Activated gamma-delta T cell treated with Interleukin-2 at 50 U/mL for 16 hours (primary cell): Measurements from ENCODE around the gene CARD11.
A peak's percentile ranks its signal among the peaks of the same experiment; 100 is the strongest.
"Not testable (repeated sequence)": the region's sequence is repeated elsewhere in the genome, so short reads cannot be mapped to it uniquely, and the experiment has no call there.

Experiments used
- DNase-seq: peaks from one replicate; pipeline ENCODE4 v3.0.0-alpha.2; 2020

CARD11 gene

DNA sequence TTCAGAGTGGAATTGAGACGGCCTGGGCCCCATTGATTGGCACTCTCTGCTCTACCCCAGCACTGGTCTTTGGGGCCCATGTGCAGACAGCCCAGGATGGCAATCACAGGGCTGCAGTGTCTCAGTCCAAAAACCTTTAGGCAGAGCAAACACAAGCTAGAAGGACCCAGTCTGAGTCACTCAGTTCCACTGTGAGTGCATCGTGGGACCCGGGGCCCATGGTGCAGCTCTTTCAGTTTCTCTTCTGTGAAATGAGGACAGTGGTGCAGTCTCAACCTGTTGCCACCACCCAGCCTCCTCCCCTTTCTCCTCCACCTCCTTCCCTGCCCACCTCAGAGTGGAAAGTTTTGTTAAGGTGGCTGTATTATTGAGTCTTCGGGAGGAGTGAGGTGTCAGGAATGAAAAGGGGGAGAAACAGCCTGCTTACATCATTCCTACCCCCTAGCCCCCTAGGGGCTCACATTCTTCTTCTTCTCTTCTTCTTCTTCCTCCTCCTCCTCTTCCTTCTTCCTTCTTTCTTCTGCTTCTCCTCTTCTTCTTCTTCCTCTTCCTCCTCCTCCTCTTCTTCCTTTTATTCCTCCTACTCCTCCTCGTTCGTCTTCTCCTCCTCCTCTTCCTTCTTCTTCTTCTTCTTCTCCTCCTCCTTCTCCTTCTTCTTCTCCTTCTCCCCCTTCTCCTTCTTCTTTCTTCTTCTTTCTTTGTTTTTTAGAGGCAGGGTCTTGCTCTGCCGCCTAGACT is 19.5 kb upstream of the CARD11 start:
- DNase-seq = peak; percentile 66

DNA sequence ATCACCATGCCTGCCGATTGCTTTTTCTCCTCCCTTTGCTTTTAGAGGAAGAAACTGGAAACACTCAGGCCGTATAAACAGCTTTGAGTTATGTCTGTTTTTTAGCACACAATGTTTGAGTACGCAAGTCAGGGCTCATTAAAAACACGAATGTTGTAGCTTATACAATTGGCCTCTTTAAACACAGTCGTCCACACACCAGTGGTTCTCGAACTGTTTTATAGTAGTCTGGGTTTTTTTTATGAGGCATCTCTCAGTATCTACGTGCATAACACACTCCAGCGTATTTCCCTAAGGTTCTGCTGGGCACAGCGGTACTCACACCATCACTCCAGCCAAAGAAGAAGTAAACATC is 13.4 kb upstream of the CARD11 start:
- no peak for DNase-seq

DNA sequence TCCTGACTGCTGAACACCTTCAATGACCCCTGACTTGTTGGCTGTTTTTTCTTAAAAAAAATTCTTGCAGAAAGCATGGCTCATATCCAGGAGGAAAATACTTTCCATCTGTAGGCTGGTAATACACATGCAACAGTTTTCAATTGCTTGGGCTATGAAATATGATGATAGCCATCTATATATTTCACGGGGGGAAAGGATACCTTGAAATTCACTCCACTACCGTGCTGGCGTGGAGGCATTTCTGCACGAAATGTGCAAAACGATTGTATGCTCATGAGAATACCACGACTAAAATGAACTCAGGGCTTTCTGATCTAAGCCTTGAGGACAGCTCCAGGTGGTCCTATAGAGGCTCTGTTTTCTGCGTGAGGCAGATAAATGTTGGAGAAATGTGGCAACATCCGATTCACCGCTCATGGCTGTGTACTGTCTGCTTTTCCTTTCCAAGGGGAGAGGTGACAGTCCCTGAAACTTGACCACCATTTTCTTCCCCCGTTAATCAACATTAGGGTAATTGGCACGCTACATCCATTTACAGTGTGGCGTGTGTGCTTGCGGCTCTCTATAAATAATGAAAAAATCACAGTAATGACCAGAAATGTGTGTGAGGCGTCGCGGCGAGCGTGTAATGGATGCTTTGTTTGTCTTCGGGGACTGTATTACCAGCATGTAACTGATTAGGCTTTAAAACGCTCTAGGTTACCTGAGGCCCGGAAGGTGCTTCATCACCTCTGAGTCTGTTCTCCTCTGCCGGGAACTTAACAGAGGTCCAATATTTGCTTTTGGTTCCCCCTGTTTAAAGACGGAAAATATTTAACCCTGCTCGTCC is 12.8 kb upstream of the CARD11 start:
- DNase-seq = no peak

DNA sequence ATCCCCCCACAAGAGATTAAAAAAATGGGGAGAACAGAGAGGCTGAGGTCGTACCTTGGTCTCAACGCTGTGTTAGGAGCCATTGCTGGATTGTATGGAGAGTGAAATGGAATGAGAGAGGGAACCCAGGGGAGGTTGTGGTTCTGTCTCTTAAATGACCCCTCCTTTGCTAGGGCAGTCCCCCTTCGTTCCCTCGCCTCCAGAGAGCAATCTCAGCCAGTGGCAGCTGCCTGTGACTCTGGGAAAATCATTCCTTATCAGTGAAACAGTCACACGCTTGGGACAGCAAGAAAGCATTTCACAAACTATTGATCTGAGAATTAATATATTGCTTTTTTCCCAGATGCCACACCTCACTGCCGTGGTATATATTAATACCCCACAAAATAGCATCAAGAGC is 12.0 kb upstream of the CARD11 start:
- DNase-seq = no peak

DNA sequence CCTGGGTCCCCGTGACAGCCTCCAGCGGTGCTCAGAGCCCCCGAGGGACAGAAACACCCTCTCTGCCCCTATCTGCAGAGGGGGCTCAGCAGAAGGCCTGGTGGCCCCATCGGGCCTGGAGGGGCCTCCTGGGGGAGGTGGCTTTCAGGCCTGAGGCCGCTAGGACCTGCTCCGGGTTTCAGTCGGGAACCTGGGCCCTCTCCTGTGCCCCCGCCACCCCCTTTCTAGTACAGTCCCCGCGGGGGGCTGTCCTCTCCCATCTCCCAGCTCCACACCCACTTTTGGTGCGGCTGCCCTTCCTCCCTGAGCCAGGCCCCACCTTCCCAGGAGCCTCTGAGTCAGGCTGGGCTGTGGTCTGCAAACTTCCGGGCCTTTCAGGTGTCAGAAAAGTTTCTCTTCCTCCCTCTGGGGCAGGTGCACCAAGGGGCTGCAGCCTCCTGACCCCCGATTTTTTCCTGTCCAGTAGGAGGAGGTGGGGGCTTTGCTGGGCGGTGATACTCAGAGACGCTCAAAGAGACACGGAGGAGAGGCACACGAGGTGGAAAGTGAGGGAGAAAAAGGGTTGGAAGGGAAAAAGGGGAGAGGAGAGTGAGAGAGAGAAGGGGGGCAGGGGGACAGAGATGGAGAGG is 692 bp downstream of the CARD11 start:
- peak; percentile 70 for DNase-seq

DNA sequence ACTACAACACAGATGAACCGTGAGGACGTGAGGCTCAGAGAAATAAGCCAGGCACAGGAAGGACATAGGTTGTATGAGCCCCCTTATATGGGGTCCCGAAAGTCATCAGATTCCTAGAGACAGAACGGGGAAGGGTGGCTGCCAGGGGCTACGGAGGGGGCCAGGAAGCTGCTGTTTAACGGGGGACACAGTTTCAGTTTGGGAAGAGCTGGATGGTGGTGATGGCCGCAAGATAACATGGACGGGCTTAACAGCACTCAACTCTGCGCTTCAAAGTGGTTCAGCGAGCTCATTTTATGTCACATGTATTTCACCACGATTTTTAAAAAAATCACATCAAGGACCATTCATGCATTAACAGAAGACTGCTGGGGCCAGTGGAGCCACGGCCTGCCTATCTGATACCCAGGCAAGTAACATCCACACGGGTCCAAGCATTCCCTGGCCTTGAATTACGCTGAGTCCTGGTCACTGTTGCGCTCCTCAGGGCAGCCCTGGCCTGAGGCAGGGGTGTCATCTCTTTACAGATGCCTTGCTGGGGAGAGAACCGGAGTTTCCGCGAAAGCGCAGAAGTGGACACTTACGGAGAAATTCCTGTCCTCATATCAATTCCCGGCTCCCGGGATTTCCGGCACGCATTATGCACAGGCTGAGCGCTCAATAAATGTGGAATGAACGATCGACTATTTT is 1.5 kb downstream of the CARD11 start:
- no peak for DNase-seq

DNA sequence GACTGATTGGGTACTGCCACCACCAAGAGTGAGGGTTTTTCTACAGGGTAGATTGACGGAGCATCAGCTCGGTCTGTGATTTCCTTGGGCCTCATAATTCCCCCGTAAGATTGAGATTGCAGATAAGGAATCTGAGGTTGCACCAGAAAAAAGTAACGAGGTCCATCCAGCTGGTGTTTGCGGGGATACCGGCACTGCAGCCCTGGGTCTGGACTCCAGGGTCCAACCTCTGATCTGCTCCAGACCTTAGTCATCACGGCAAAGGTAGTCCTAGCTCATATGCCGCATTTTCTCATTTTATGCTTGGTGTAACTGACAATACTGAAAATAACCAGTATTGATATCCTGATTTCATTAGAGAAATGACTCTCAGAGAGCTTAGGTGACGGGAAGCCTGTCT is 3.9 kb downstream of the CARD11 start:
- no peak for DNase-seq

DNA sequence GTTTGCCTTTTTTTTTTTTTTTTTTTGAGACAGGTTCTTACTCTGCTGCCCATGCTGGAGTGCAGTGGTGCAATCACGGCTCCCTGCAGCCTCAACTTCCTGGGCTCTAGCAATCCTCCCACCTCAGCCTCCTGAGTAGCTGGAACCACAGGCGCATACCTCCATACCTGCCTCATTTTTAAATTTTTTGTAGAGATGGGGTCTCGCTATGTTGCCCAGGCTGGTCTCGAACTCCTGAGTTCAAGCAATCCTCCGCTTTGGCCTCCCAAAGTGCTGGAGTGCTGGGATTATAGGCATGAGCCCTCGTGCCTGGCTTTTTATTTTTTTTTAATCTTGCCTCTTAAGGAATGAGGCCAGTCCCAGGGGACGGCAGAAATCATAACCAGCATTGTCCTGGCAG is 5.7 kb downstream of the CARD11 start:
- not testable (repeated sequence) for DNase-seq

DNA sequence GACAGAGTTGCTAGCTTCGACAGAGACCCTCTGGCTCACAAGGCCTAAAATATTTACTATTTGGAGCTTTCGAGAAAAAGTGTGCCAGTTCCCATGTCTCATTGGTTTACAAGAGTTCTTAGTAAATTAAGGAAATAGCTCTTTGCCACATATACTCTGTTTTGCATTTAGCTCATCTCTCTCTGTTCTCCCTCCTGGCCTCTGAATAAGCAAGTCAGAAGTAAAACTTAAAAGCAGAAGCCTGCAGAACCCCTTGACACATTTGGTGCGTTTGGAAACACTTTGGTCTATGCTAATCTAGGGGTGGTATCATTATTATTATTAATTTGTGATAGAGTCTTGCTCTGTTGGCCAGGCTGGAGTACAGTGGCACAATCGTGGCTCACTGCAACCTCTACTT is 6.4 kb downstream of the CARD11 start:
- DNase-seq = no peak

DNA sequence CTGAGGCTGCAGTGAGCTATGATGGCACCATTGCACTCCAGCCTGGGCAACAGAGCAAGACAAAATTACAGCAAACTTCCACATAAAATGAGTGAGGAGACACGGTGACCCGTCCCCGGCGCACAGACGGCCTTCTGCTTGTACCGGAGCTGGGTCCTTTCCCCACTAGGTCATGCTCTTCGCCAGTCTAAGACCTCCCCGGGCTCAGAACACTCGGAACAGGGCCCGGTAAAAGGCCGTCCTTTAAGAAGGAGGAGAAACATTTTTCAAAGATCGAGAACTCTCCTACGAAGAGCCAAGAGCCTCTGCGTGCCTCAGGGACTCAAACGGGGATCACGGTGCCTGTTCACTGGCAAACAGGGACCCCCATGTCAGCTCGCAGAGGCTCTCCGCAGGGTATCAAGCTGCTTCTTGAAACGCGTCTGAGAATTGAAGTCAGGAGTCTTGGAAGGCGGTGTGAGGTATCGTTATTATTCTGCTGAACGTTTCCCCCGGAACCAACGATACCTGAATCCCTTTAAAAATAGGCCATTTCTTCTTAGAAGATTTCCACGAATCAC is 9.0 kb downstream of the CARD11 start:
- DNase-seq = no peak

DNA sequence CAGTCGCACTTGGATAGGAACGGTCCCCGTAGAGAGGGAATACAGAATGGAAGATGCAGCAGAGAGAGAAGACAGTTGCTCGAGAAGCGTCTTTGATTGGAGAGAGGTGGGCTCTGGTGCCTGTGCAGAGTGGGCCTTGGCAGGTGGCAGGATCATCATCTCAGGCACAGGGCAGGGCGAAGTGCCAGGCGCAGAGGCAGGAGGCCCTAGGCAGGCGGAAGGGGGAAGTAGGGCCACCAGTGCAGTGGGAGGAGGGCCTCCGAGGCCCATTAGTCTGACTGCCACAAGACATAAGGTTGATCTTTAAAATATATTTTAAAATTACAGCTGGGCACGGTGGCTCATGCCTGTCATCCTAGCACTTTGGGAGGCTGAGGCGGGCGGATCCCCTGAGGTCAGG is 10.1 kb downstream of the CARD11 start:
- no peak for DNase-seq

DNA sequence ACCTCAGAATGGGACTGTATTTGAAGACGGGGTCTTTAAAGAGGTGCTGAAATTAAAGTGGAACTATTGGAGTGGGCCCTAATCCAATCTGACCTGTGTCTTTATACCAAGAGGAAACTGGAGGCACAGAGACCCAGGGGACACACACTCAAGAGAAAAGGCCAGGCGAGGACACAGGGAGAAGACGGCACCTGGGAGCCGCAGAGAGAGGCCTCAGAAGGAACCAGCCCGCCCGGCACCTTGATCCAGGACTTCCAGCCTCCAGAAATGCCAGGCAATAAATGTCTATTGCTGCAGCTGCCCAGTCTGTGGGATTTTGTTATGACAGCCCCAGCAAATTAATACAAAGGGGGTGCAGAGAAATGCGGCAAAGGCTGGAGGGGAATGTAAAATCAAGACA is 10.5 kb downstream of the CARD11 start:
- DNase-seq = no peak

DNA sequence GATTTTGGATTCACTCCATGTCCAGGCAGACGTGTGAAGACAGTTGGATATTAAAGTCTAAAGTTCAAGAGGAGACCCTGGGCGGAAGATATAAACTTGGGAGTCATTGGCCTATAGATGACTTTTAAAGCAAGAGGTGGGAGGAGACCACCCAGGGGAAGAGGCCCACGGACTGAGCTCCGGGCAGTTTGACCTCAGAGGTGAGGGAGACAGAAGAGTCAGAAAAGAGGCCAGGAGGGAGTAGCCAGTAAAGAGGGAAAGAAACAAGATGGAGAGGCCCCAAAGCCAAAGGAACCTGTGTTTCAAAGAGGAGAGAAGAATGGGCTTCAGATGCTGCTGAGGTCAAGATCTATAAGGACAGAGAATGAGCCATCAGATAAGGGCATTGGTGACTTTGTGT is 11.4 kb downstream of the CARD11 start:
- no peak for DNase-seq

DNA sequence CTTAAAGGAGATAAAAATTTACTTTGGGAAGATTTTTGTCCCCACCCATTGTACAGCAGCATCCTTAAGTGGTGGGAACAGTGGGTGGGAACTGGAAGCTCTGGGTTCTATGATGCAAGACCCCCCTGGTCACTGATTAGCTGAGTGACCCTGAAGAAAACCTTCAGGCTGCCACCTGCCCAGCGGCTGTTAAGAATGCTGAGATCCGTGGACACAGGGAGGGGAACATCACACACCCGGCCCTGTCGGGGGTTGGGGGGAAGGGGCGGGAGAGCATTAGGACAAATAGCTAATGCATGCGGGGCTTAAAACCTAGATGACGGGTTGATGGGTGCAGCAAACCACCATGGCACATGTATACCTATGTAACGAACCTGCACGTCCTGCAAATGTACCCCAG is 14.5 kb downstream of the CARD11 start:
- no peak for DNase-seq

DNA sequence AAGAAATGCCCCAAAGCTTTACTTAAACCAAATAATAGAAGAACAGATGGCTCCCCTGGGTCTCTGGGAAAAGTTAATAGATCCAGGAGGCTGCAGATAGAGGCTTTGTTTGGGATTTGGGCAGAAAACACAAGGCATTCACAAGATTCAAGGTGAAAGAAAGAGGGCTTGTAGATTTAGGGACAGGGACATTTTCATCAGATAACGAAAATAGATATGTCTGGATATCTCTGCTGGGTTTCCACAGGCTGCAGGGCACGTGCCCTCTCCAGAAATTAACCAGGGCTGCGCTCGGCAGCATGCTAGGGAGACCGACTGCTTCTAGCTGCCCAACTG is 14.9 kb downstream of the CARD11 start:
- DNase-seq = no peak

DNA sequence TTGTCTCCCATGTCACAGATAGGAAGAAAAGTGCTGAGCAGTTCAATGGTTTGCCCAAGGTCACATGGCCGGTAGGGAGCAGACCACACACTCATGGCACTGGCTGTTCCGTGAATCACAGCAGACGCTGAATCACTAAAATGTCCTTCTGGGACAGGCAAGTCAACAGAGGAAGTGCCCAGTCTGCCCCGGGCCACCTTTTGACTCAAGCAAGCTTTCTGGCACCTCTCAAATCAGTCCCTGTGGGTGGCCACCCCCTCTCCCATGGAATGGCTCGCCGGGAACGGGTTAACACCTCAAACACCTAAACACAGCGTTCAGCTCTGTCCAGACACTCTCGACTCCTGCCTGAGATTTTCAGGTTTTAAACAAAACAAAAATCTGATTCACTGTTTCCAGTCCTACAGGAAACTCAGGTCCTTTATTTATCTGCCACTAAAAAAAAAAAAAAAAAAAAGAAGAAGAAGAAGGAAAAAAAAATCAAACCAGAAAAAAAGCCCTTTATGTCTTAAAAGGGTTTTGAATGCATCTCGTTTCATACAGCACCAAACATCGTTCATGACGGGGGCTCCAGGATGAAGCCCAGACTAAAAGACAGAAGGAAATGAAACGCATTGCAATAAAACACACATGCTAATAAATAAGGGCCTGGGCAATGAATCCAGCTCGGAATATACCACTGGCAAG is 15.5 kb downstream of the CARD11 start:
- no peak for DNase-seq

DNA sequence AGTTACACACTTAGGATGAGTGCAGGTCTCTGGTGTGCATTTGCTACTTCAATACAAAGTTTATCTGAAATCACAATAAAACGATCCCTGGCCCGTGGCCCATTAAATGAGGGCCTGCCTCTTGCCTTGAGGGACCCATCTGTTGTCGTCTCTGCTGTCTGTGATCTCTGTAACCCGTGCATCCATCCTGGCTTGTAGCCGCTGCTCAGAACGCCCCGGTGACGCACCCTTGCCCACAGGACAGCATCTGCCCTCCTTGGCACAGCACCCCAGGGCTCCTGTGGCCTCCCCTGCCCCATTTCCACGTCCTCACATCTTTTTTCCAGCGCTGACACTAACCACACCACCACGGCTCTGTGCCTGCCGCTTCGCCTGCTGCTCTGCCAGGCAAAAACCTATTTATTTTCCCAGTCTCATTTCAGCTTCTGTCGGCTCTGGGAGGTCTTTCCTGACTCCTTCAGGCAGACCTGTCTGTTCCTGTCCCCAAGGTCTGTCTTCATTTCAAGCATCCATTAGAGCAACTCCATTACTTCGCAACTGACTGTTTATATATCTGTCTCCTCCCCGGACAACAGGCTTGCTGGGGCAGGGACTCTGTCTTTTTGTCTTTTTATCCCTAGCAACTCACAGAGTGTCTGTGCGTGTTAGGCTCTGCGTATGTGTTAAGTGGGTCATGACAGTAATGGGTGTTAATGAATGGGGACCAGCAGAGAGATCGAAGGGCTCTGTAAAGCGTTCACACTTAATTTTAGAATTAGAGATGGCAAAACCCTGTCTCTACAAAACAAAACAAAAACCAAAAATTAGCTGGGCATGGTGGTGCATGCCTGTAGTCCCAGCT is 16.4 kb downstream of the CARD11 start:
- no peak for DNase-seq

DNA sequence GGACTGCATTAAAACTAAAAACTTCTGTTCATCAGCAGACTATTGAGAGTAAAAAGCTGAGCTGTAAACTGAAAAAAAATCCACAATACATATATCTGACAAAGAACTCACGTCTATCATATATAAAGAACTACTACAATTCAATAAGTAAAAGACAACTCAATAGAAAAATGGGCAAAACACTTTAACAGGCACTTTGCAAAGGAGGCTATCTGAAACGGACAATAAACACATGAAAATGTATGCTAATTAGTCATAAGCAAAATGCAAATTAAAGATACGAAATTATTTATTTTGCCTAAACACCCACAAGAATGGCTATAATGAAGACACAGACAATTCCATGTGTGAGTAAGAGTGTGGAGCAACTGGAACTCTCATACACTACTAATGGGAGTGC is 18.1 kb downstream of the CARD11 start:
- no peak for DNase-seq

DNA sequence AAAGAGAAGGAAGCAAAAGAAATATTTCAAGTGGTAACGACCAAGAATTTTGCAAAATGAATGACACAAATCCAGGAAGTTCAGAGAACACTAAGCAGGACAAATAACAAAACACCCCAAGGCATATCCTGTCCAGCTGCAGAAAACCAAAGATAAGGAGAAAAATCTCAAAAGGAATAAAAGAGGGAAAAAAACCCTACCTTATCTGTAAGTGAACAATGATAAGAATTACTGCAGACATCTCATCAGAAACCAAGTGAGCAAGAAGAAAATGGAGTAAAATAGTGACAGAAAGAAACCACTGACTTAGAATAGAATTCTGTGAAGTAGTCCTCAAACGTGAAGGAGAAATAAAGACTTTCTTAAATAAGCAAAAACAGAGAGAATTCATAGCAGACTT is 21.8 kb downstream of the CARD11 start:
- no peak for DNase-seq

DNA sequence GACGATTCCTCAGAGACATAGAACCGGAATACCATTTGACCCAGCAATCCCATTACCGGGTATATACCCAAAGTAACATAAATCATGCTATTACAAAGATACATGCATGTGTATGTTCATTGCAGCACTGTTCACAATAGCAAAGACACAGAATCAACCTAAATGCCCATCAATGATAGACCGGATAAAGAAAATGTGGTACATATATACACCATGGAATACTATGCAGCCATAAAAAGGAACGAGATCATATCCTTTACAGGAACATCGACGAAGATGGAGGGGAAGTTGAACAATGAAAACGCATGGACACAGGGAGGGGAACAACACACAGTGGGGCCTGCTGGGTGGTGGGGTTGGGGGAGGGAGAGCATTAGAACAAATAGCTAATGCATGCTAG is 22.4 kb downstream of the CARD11 start:
- DNase-seq = not testable (repeated sequence)

DNA sequence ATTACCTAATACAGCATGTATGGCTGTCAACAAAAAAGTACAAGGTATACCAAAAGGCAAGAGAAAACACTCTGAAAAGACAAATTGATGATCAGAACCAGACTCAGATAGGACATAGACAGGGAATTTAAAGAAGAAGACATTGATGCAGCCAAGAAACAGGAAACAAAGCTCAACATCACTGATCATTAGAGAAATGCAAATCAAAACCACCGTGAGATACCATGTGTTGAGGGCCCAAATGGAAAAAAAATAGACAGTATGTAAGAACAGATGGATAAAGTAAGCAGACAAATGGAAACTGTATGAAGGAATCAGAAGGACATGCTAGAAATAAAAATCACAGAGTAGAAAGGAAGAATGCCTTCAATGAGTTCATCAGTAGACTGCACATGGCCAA is 23.3 kb downstream of the CARD11 start:
- DNase-seq = no peak

DNA sequence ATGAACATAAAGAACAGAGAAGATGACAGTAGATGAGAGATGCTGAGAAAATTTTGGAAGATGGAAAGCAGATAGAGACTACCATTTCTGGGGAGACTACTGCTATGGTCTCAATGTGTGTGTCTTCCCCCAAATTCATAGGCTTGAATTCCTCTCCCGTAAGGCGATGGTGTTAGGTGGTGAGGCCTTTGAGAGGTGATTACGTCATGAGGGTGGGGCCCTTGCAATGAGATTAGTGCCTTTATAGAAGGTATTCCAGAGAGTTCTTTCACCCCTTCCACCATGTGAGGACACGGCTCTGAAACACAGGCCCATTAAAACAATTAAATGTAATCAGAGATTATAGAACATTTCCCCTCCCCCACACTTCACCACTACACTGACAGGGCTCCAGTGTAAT is 23.9 kb downstream of the CARD11 start:
- no peak for DNase-seq
